Loucy (cell line): ENCODE measurements around the gene DCP1B.

Experiments
- H2AFZ ChIP-seq: fragments of 200-600 bp; sonication (generic); 2 replicates; pipeline ENCODE4 v1.6.0; 2016; ENCODE audit warnings: antibody characterized with exemption, mild to moderate bottlenecking, low read length, moderate library complexity
- H3F3A ChIP-seq: fragments of 200-600 bp; 2 replicates; pipeline ENCODE4 v1.6.0; 2016; ENCODE audit warnings: antibody characterized with exemption, low read depth, mild to moderate bottlenecking
- H3K27me3 ChIP-seq: fragments of 200-600 bp; sonication (generic); 2 replicates; pipeline ENCODE4 v1.6.1; 2014; ENCODE audit warnings: low read length, mild to moderate bottlenecking; ENCODE audit not compliant: insufficient read depth, poor library complexity, severe bottlenecking
- H3K36me3 ChIP-seq: fragments of 200-600 bp; sonication (generic); 2 replicates; pipeline ENCODE4 v1.6.1; 2016; ENCODE audit warnings: low read length; ENCODE audit not compliant: insufficient read depth
- H3K4me1 ChIP-seq: fragments of 200-600 bp; sonication (generic); 2 replicates; pipeline ENCODE4 v1.5.1; 2014; ENCODE audit warnings: low read length, mild to moderate bottlenecking; ENCODE audit not compliant: insufficient read depth, poor library complexity, severe bottlenecking
- H3K4me2 ChIP-seq: fragments of 200-600 bp; sonication (generic); 2 replicates; pipeline ENCODE4 v1.6.0; 2014; ENCODE audit warnings: antibody characterized with exemption, low read length, low read depth, mild to moderate bottlenecking; ENCODE audit not compliant: poor library complexity, severe bottlenecking
- H3K4me3 ChIP-seq: fragments of 200-600 bp; sonication (generic); 2 replicates; pipeline ENCODE4 v1.5.1; 2014; ENCODE audit warnings: low read length, mild to moderate bottlenecking, mixed read lengths; ENCODE audit not compliant: poor library complexity, severe bottlenecking
- H3K79me2 ChIP-seq: fragments of 200-600 bp; sonication (generic); 2 replicates; pipeline ENCODE4 v1.6.1; 2014; ENCODE audit warnings: low read length; ENCODE audit not compliant: insufficient read depth
- H3K9ac ChIP-seq: fragments of 200-600 bp; sonication (generic); 2 replicates; pipeline ENCODE4 v1.6.0; 2014; ENCODE audit warnings: mild to moderate bottlenecking, low read depth, low read length, moderate library complexity; ENCODE audit not compliant: poor library complexity, severe bottlenecking
- H3K9me2 ChIP-seq: fragments of 200-600 bp; sonication (generic); replicated peaks from 2 replicates; pipeline ENCODE4 v1.6.1; 2016; ENCODE audit warnings: low read depth, low read length, mixed read lengths
- H3K9me3 ChIP-seq: fragments of 200-600 bp; sonication (generic); 2 replicates; pipeline ENCODE4 v1.6.1; 2014; ENCODE audit warnings: mild to moderate bottlenecking, antibody characterized with exemption, low read length, low read depth; ENCODE audit not compliant: insufficient read depth
- H4K20me1 ChIP-seq: fragments of 200-600 bp; sonication (generic); 2 replicates; pipeline ENCODE4 v1.6.0; 2014; ENCODE audit warnings: antibody characterized with exemption, low read length, mild to moderate bottlenecking; ENCODE audit not compliant: insufficient read depth, poor library complexity, severe bottlenecking
- CTCF ChIP-seq: fragments of 200-600 bp; sonication (generic); conservative IDR thresholded peaks from 2 replicates; pipeline ENCODE4 v1.5.1; 2014; ENCODE audit warnings: mild to moderate bottlenecking, antibody characterized with exemption, low read length
- EZH2phosphoT487 ChIP-seq: fragments of 200-600 bp; IDR thresholded peaks from 2 replicates; pipeline ENCODE4 v1.6.1; 2018; ENCODE audit warnings: antibody characterized with exemption, mild to moderate bottlenecking, moderate library complexity, borderline replicate concordance

Gene DCP1B

GRCh38 chr12:2003676-2004112 lies 563 bp downstream of the DCP1B start:
- H3K79me2 ChIP-seq: peaks cover 22% of the 10 kb centered on the region
- TF ChIP-seq CTCF (no peak), EZH2phosphoT487 (no peak)
- H3K4me1 ChIP-seq: peaks cover 24% of the 10 kb centered on the region

GRCh38 chr12:1995205-1995896 lies 8.9 kb downstream of the DCP1B start:
- Histone ChIP-seq H3K79me2 (no peaks in the 10 kb centered on the region), H2AFZ (no peak overlapping the region), H3K9ac (no peak overlapping the region), H3K4me2 (no peak overlapping the region), H3K4me1 (no peaks in the 10 kb centered on the region), H3K4me3 (no peak overlapping the region), H3F3A (no peaks in the 10 kb centered on the region), H3K36me3 (no peaks in the 10 kb centered on the region), H3K9me2 (no peaks in the 10 kb centered on the region), H3K9me3 (no peaks in the 10 kb centered on the region), H4K20me1 (no peaks in the 10 kb centered on the region), H3K27me3 (no peaks in the 10 kb centered on the region)
- no peak for TF ChIP-seq EZH2phosphoT487
- no peak for TF ChIP-seq CTCF

More at GRCh38 chr12:2003676-2004112, 563 bp downstream of the DCP1B start:
- no peaks in the 10 kb centered on the region for H3K27me3 ChIP-seq
- peak overlapping the region; percentile 79 for H2AFZ ChIP-seq
- H3K4me2 ChIP-seq: peak overlapping the region; percentile 84
- H3K9me2 ChIP-seq: no peaks in the 10 kb centered on the region
- H3K9me3 ChIP-seq: no peaks in the 10 kb centered on the region
- peaks cover 6% of the 10 kb centered on the region for H4K20me1 ChIP-seq
- no peaks in the 10 kb centered on the region for H3F3A ChIP-seq
- H3K9ac ChIP-seq: peak overlapping the region; percentile 94
- peak overlapping the region; percentile 84 for H3K4me3 ChIP-seq
- no peaks in the 10 kb centered on the region for H3K36me3 ChIP-seq

- TF ChIP-seq CTCF (peak; percentile 15; the same call in 1 of the 2 replicates), EZH2phosphoT487 (no peak)
- H4K20me1 ChIP-seq: no peaks in the 10 kb centered on the region
- no peaks in the 10 kb centered on the region for H3K9me2 ChIP-seq
- no peaks in the 10 kb centered on the region for H3K79me2 ChIP-seq
- H2AFZ ChIP-seq: no peak overlapping the region
- no peak overlapping the region for H3K4me2 ChIP-seq
- H3F3A ChIP-seq: no peaks in the 10 kb centered on the region
- H3K4me3 ChIP-seq: no peak overlapping the region
- H3K4me1 ChIP-seq: no peaks in the 10 kb centered on the region
- H3K9me3 ChIP-seq: no peaks in the 10 kb centered on the region
- no peaks in the 10 kb centered on the region for H3K36me3 ChIP-seq
- no peaks in the 10 kb centered on the region for H3K27me3 ChIP-seq
- H3K9ac ChIP-seq: no peak overlapping the region
These were observed 9.7 kb downstream of the DCP1B start for GRCh38 chr12:1994429-1995143.
